Heart left ventricle (tissue), 16 donors: ENCODE data around the gene YOD1. TPM values are rescaled to one million over a fixed set of nuclear protein-coding genes. Genes with fewer than 3 reads are reported as not detected.
A peak's percentile ranks its signal among the peaks of the same experiment; 100 is the strongest.

ENCODE experiments used
- ATAC-seq, 4 donors: fragments of 200-7000 bp; cut with Tn5 transposase; one replicate each; pipeline ENCODE4 v1.9.1; 2020 to 2022; ENCODE audit warnings: moderate library complexity in 4 of 4, mild to moderate bottlenecking in 3 of 4, moderate number of reproducible peaks in 1 of 4
- DNase-seq, 5 donors: peaks; one replicate each; pipeline ENCODE4 v3.0.0-alpha.2; 2020
- H3K27ac ChIP-seq, 12 donors: fragments of 200-600 bp; sonication (generic) in 4 of 12; one replicate each; pipeline versions ENCODE4 v1.5.0 to v1.8.0; 2016 to 2022; ENCODE audit warnings: mild to moderate bottlenecking in 2 of 12
- H3K27me3 ChIP-seq, 9 donors: fragments of 200-600 bp; sonication (generic) in 2 of 9; one replicate each; pipeline versions ENCODE4 v1.5.1 to v1.8.0; 2016 to 2022; ENCODE audit warnings: mild to moderate bottlenecking in 3 of 9
- H3K36me3 ChIP-seq, 9 donors: fragments of 200-600 bp; sonication (generic) in 2 of 9; one replicate each; pipeline versions ENCODE4 v1.5.0 to v1.8.0; 2018 to 2022; ENCODE audit warnings: mild to moderate bottlenecking in 2 of 9
- H3K4me1 ChIP-seq, 12 donors: fragments of 200-600 bp; sonication (generic) in 4 of 12; one replicate each; pipeline versions ENCODE4 v1.5.0 to v1.8.0; 2016 to 2022; ENCODE audit warnings: mild to moderate bottlenecking in 3 of 12
- H3K4me3 ChIP-seq, 12 donors: fragments of 200-600 bp; sonication (generic) in 4 of 12; one replicate each; pipeline versions ENCODE4 v1.5.0 to v1.8.0; 2017 to 2022; ENCODE audit warnings: mild to moderate bottlenecking in 9 of 12, moderate library complexity in 4 of 12
- H3K9me3 ChIP-seq, 12 donors: fragments of 200-600 bp; sonication (generic) in 4 of 12; one replicate each; pipeline versions ENCODE4 v1.5.0 to v1.8.0; 2016 to 2022; ENCODE audit warnings: mild to moderate bottlenecking in 1 of 12
- CTCF ChIP-seq, 12 donors: fragments of 200-600 bp; sonication (generic) in 4 of 12; IDR thresholded peaks; one replicate each; pipeline versions ENCODE4 v1.5.0 to v1.8.0; 2018 to 2022; ENCODE audit warnings: antibody characterized with exemption in 12 of 12, mild to moderate bottlenecking in 5 of 12
- POLR2A ChIP-seq, 2 donors: fragments of 450-650 bp; IDR thresholded peaks; one replicate each; pipeline ENCODE4 v1.6.1; 2017; ENCODE audit warnings: antibody characterized with exemption in 2 of 2, mild to moderate bottlenecking in 2 of 2, moderate library complexity in 2 of 2
- WGBS, 4 donors: extraction: QIAGEN DNeasy Blood & Tissue Kit in 2 of 4; methylation state at CpG; one replicate each; pipeline versions ENCODE4 v1.1.5 to v1.1.7; 2013 to 2018; 5-methylcytosine and 5-hydroxymethylcytosine counted together
- intact Hi-C, 10 donors: fragments of 100-400 bp; cut with DNase I; formaldehyde crosslinking; loops; one replicate each; pipeline versions ENCODE4 v1.11.1 to v1.14.2; 2022
- polyA plus RNA-seq, 2 donors: library from polyadenylated mRNA; stranded (reverse); fragments of 200-250 nt; gene quantifications; one replicate each; pipeline ENCODE4 v1.2.3, GENCODE V29; 2013
- total RNA-seq, 9 donors: library from RNA; depleted of rRNA in 2 of 9; stranded (reverse); fragments of >200 nt in 2 of 9; fragmentation: NEBNext Ultra II Directional in 3 of 9; extraction: Animal tissue kit (Norgen Biotek cat#: 25700) in 3 of 9; gene quantifications; one replicate each; pipeline versions ENCODE4 v1.1.0 to v1.2.4, GENCODE V29; 2016 to 2023
- donor health status: ischemic (EF 13 %, LVEDD 7.1; RV severe dilation, severe dysfunction).
- donor health status: healthy with polysubstance abuse.
- donor health status: DM: no; HTN: yes; CAD: no.
- donor health status: DM: no; HTN: no; CAD: no.
- donor health status: ischemic (EF 25% LVEDD 6.9; RV normal size, moderate dysfunction).
- donor health status: ischemic (EF 25% LVEDD 5.7; RV mildly dilated, moderate dysfunction).
- donor health status: healthy.
- donor health status: DM: yes; HTN: yes; CAD: no.
- donor health status: ischemic (EF 35%, LVEDD 5.7; RV mildly dilated, moderate dysfunction).
- donor health status: nonischemic (EF 11% LVEDD 7.7; RV severe dilation, severe dysfunction).
- donor health status: DM: yes; HTN: yes; CAD: no.
- donor health status: PGD.
- donor health status: ischemic (EF 29% LVEDD 5.4; RV normal size, mild dysfunction).
- donor health status: nonischemic (EF 23%, LVEDD 6.1; RV moderate dilation, normal function).

The YOD1 gene
- total and polyA plus RNA-seq, 11 donors: 1.9 to 7.4 (median 5.8) TPM

GRCh38 chr1:207081806-207082205 lies 30.8 kb upstream of the YOD1 start:
- no peak for TF ChIP-seq CTCF (IDR thresholded peaks at IDR 0.05)
- no peak for TF ChIP-seq POLR2A (IDR thresholded peaks at IDR 0.05)
- DNase-seq (no peak), ATAC-seq (no peak)
- WGBS, 4 donors: 82 to 89% (median 85%) methylated on average over 2 of the region's 2 CpGs
- H3K27me3 ChIP-seq: no peaks in the 10 kb centered on the region
- no peak overlapping the region for H3K4me3 ChIP-seq
- intact Hi-C loops: loop anchor here in 5 of 10 donors (5.0 to 10.0 kb wide), 5 partner anchors 240 to 420 kb away; partner anchors contain the start of genes CD55 (in 2 of the 5) and CR1 (in 2 of the 5)
- H3K9me3 ChIP-seq: no peaks in the 10 kb centered on the region
- peaks cover 0 to 19% (median 5%) of the 10 kb centered on the region in 12 donors for H3K4me1 ChIP-seq
- H3K27ac ChIP-seq: no peak overlapping the region
- H3K36me3 ChIP-seq: peaks cover 0 to 46% (median 15%) of the 10 kb centered on the region in 9 donors

- WGBS, 4 donors: 45 to 61% (median 49%) methylated on average over 2 of the region's 2 CpGs
- Histone ChIP-seq H3K4me3 (no peak overlapping the region), H3K27ac (no peak overlapping the region), H3K9me3 (no peaks in the 10 kb centered on the region), H3K36me3 (peaks cover 0 to 50% (median 15%) of the 10 kb centered on the region in 9 donors), H3K4me1 (peaks cover 0 to 24% (median 10%) of the 10 kb centered on the region in 12 donors), H3K27me3 (no peaks in the 10 kb centered on the region)
- ATAC-seq (no peak), DNase-seq (no peak)
- TF ChIP-seq CTCF (IDR thresholded peaks at IDR 0.05) (no peak), POLR2A (IDR thresholded peaks at IDR 0.05) (no peak)
- intact Hi-C loops: loop anchor here in 5 of 10 donors (5.0 to 10.0 kb wide), 5 partner anchors 241 to 421 kb away; partner anchors contain the start of genes CD55 (in 2 of the 5) and CR1 (in 2 of the 5)
Observed at GRCh38 chr1:207081088-207081487, 30.1 kb upstream of the YOD1 start.

- intact Hi-C loops: loop anchor here in 6 of 10 donors (5.0 to 10.0 kb wide), 7 partner anchors 165 to 423 kb away; partner anchors contain the start of genes CD55 (in 2 of the 6) and CR1 (in 2 of the 6)
- H3K36me3 ChIP-seq: peaks cover 0 to 63% (median 25%) of the 10 kb centered on the region in 9 donors
- WGBS, 4 donors: 71 to 89% (median 79%) methylated on average over 6 of the region's 6 CpGs
- no peak for DNase-seq
- TF ChIP-seq CTCF (IDR thresholded peaks at IDR 0.05): no peak
- no peak for TF ChIP-seq POLR2A (IDR thresholded peaks at IDR 0.05)
- no peaks in the 10 kb centered on the region for H3K9me3 ChIP-seq
- no peak for ATAC-seq
- no peak overlapping the region for H3K27ac ChIP-seq
- no peak overlapping the region for H3K4me3 ChIP-seq
- H3K27me3 ChIP-seq: no peaks in the 10 kb centered on the region
- H3K4me1 ChIP-seq: peaks cover 0 to 30% (median 11%) of the 10 kb centered on the region in 12 donors
Observed at GRCh38 chr1:207079706-207080241, 28.8 kb upstream of the YOD1 start.

- Histone ChIP-seq H3K4me3 (no peak overlapping the region), H3K4me1 (peaks cover 0 to 41% (median 11%) of the 10 kb centered on the region in 12 donors), H3K36me3 (peaks cover 0 to 74% (median 25%) of the 10 kb centered on the region in 9 donors), H3K27ac (no peak overlapping the region), H3K9me3 (no peaks in the 10 kb centered on the region), H3K27me3 (no peaks in the 10 kb centered on the region)
- DNase-seq (no peak), ATAC-seq (peak in 1 of 4 donors; percentile 12)
- TF ChIP-seq POLR2A (IDR thresholded peaks at IDR 0.05): no peak
- TF ChIP-seq CTCF (IDR thresholded peaks at IDR 0.05): no peak
- 79 to 86% (median 82%) methylated on average over 11 of the region's 11 CpGs for WGBS, 4 donors
- intact Hi-C loops: loop anchor here in 3 of 10 donors (1.0 to 10.0 kb wide), 3 partner anchors 28 to 166 kb away; no protein-coding TSS in a partner anchor
Observed at GRCh38 chr1:207078578-207079132, 27.6 kb upstream of the YOD1 start.
